ENCODE measurements around the gene NAPA.

NAPA gene

GRCh38 chr19:47456721-47457474 is 58.0 kb downstream of the NAPA start:
- no peak for DNase-seq

DNA sequence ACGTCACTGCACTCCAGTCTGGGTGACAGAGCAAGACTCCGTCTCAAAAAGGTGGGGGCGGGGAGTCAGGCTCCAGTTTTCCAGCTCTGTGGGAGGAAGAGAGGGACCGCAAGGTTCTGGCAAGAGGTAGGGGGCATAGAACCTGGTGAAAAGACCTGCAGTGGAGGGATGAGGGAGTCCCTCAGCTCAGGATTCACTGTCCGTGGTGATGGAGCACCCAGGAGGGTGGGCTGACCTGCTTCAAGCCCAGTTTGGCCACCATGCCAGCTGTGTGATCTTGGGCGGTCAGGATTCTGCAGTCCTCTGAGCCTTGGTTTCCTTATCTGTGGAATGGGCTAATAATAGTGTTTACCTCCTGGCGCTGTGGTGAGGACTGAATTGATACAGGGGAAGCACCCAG is 64.4 kb downstream of the NAPA start:
- no peak for DNase-seq

DNA sequence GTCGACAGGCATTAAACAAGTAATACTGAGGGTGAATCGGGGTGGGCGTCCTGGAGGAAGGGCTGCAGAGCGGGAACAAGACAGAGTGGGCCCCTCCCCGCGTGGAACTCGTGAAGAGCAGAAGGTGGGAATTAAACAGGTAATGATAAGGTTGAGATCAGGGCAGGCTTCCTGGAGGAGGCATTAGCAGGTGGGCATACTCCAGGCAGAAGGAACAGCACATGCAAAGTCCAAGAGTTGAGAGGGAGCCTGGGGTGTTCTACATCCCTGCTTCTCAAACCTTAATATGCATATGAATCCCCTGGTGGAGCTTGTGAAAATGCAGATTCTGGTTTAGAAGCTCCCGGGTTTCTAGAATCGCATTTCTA is 66.5 kb downstream of the NAPA start:
- DNase-seq = no peak

- DNase-seq = peak; percentile 71
Observed at GRCh38 chr19:47447470-47448359, 67.1 kb downstream of the NAPA start.

- DNase-seq = peak; percentile 59
Observed at GRCh38 chr19:47446534-47447469, 68.1 kb downstream of the NAPA start.

- peak; percentile 24 for DNase-seq
Observed at GRCh38 chr19:47445937-47446402, 68.9 kb downstream of the NAPA start.

GRCh38 chr19:47445527-47445926 is 69.3 kb downstream of the NAPA start:
- DNase-seq = no peak

DNA sequence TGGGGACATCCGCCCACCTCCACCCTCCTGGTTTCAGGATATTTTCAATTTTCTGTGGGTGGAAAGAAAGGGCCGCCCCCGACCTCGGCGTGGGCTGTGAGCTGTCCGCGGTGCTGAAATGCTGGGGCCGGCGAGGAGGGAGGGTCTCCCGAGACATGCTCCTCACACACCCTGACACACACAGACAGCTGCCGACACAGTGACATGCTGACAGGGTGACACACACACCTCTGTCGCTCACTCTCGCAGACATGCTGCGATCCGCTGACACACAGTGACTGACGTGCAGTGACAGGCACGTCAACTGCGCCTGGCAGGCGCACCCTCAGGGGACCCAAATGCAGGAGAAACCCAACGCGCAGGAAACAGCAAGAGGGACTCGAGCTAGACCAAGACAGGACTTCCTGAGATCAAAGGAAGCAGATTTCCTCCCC is 70.5 kb downstream of the NAPA start:
- DNase-seq = no peak

- no peak for DNase-seq
Observed at GRCh38 chr19:47443331-47443730, 71.5 kb downstream of the NAPA start.

DNA sequence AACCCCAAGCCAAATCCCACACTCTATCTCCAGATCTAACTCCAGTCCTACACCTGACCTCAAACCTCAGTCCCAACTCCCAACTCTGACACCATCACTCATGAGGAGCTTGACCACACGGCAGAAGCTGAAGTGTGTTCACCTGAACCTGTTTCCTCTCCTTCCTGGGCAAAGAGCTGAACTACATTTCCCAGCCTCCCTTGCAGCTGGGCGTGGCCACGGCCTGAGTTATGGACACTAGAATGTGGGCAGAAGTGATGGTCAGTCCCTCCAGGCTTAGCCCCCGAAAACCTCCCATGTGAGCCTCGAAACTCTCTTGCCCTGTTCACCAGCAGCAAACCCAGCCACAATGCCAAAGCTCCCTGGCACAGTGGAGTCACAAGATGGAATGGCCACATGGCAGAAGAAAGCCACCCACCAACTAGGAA is 76.1 kb downstream of the NAPA start:
- no peak for DNase-seq
